ENCODE measurements around the gene PIGZ. TPM values are rescaled to one million over a fixed set of nuclear protein-coding genes. Genes with fewer than 3 reads are reported as not detected.

The PIGZ gene
- total RNA-seq, 1 donor from 2014 or later, result not detected

- H3K27ac Mint-ChIP-seq, result no peak overlapping the region
- Histone ChIP-seq H2AFZ (replicated peaks) (no peak overlapping the region), H3K4me3 (no peak overlapping the region), H3K9ac (no peak overlapping the region), H4K20me1 (ENCODE audit: low read depth) (no peaks in the 10 kb centered on the region), H3K4me1 (no peaks in the 10 kb centered on the region), H3K36me3 (no peaks in the 10 kb centered on the region), H3K4me2 (no peak overlapping the region), H3F3A (ENCODE audit: low read depth) (no peaks in the 10 kb centered on the region), H3K27ac (no peak overlapping the region), H3K9me3 (ENCODE audit: low read depth) (no peaks in the 10 kb centered on the region), H3K27me3 (peaks cover 83% of the 10 kb centered on the region), H3K79me2 (ENCODE audit: low read depth) (no peaks in the 10 kb centered on the region)
- H3K9me3 Mint-ChIP-seq, result peaks cover 4% of the 10 kb centered on the region
- no peak for DNase-seq (ENCODE audit: low spot score)
- no peak for TF ChIP-seq EZH2 (IDR thresholded peaks at IDR 0.05)
- no peak for TF ChIP-seq EZH2phosphoT487 (IDR thresholded peaks at IDR 0.05)
- TF ChIP-seq, protein P1, sequence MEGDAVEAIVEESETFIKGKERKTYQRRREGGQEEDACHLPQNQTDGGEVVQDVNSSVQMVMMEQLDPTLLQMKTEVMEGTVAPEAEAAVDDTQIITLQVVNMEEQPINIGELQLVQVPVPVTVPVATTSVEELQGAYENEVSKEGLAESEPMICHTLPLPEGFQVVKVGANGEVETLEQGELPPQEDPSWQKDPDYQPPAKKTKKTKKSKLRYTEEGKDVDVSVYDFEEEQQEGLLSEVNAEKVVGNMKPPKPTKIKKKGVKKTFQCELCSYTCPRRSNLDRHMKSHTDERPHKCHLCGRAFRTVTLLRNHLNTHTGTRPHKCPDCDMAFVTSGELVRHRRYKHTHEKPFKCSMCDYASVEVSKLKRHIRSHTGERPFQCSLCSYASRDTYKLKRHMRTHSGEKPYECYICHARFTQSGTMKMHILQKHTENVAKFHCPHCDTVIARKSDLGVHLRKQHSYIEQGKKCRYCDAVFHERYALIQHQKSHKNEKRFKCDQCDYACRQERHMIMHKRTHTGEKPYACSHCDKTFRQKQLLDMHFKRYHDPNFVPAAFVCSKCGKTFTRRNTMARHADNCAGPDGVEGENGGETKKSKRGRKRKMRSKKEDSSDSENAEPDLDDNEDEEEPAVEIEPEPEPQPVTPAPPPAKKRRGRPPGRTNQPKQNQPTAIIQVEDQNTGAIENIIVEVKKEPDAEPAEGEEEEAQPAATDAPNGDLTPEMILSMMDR (IDR thresholded peaks at IDR 0.05), result no peak
- peaks cover 3% of the 10 kb centered on the region for H3K36me3 Mint-ChIP-seq
- H3K27me3 Mint-ChIP-seq (ENCODE audit: insufficient read depth, low read depth), result peaks cover 33% of the 10 kb centered on the region
- H3K4me3 Mint-ChIP-seq, result no peak overlapping the region
- peaks cover 6% of the 10 kb centered on the region for H3K4me1 Mint-ChIP-seq
Measured at GRCh38 chr3:196962108-196962929, 6.3 kb downstream of the PIGZ start.

GRCh38 chr3:196954832-196955231 lies 13.8 kb downstream of the PIGZ start:
- no peak overlapping the region for H3K4me3 ChIP-seq
- H3K36me3 ChIP-seq, result no peaks in the 10 kb centered on the region
- no peak for TF ChIP-seq EZH2 (IDR thresholded peaks at IDR 0.05)
- TF ChIP-seq EZH2phosphoT487 (IDR thresholded peaks at IDR 0.05), result no peak
- TF ChIP-seq, protein P1 (IDR thresholded peaks at IDR 0.05), result no peak
- H3K9me3 Mint-ChIP-seq, result no peaks in the 10 kb centered on the region
- H3K4me3 Mint-ChIP-seq, result no peak overlapping the region
- no peaks in the 10 kb centered on the region for H3K4me1 ChIP-seq
- H3K4me2 ChIP-seq, result no peak overlapping the region
- no peaks in the 10 kb centered on the region for H3K79me2 ChIP-seq (ENCODE audit: low read depth)
- H2AFZ ChIP-seq (replicated peaks), result no peak overlapping the region
- no peak overlapping the region for H3K9ac ChIP-seq
- H3K27me3 ChIP-seq, result peaks cover 26% of the 10 kb centered on the region
- no peak overlapping the region for H3K27ac Mint-ChIP-seq
- no peaks in the 10 kb centered on the region for H3K9me3 ChIP-seq (ENCODE audit: low read depth)
- no peak for DNase-seq (ENCODE audit: low spot score)
- H3K36me3 Mint-ChIP-seq, result no peaks in the 10 kb centered on the region
- no peaks in the 10 kb centered on the region for H3K4me1 Mint-ChIP-seq
- no peaks in the 10 kb centered on the region for H4K20me1 ChIP-seq (ENCODE audit: low read depth)
- no peak overlapping the region for H3K27ac ChIP-seq
- H3F3A ChIP-seq (ENCODE audit: low read depth), result no peaks in the 10 kb centered on the region
- H3K27me3 Mint-ChIP-seq (ENCODE audit: insufficient read depth, low read depth), result peaks cover 2% of the 10 kb centered on the region

GRCh38 chr3:196951371-196951770 lies 17.3 kb downstream of the PIGZ start:
- TF ChIP-seq EZH2 (IDR thresholded peaks at IDR 0.05), result no peak
- Mint-ChIP-seq H3K36me3 (no peaks in the 10 kb centered on the region), H3K27ac (no peak overlapping the region), H3K4me3 (no peak overlapping the region), H3K9me3 (no peaks in the 10 kb centered on the region), H3K27me3 (ENCODE audit: insufficient read depth, low read depth) (peaks cover 12% of the 10 kb centered on the region), H3K4me1 (peaks cover 6% of the 10 kb centered on the region)
- Histone ChIP-seq H3F3A (ENCODE audit: low read depth) (no peaks in the 10 kb centered on the region), H4K20me1 (ENCODE audit: low read depth) (no peaks in the 10 kb centered on the region), H3K9me3 (ENCODE audit: low read depth) (no peaks in the 10 kb centered on the region), H3K9ac (no peak overlapping the region), H2AFZ (replicated peaks) (no peak overlapping the region), H3K4me3 (no peak overlapping the region), H3K36me3 (no peaks in the 10 kb centered on the region), H3K79me2 (ENCODE audit: low read depth) (no peaks in the 10 kb centered on the region), H3K4me1 (no peaks in the 10 kb centered on the region), H3K27me3 (peaks cover 18% of the 10 kb centered on the region), H3K4me2 (no peak overlapping the region), H3K27ac (no peak overlapping the region)
- DNase-seq (ENCODE audit: low spot score), result no peak

GRCh38 chr3:196949750-196950149 lies 18.9 kb downstream of the PIGZ start:
- H3K36me3 Mint-ChIP-seq, result peaks cover 1% of the 10 kb centered on the region
- no peak overlapping the region for H3K27ac Mint-ChIP-seq
- H3K9me3 Mint-ChIP-seq, result no peaks in the 10 kb centered on the region
- Histone ChIP-seq H3K27me3 (peaks cover 18% of the 10 kb centered on the region), H3K4me3 (no peak overlapping the region), H3K79me2 (ENCODE audit: low read depth) (no peaks in the 10 kb centered on the region), H3K36me3 (no peaks in the 10 kb centered on the region), H3K4me2 (no peak overlapping the region), H3K9ac (no peak overlapping the region), H3K4me1 (no peaks in the 10 kb centered on the region), H3K27ac (no peak overlapping the region), H3K9me3 (ENCODE audit: low read depth) (no peaks in the 10 kb centered on the region), H2AFZ (replicated peaks) (no peak overlapping the region), H3F3A (ENCODE audit: low read depth) (no peaks in the 10 kb centered on the region), H4K20me1 (ENCODE audit: low read depth) (no peaks in the 10 kb centered on the region)
- H3K27me3 Mint-ChIP-seq (ENCODE audit: insufficient read depth, low read depth), result peaks cover 10% of the 10 kb centered on the region
- TF ChIP-seq EZH2phosphoT487 (IDR thresholded peaks at IDR 0.05), result no peak
- TF ChIP-seq EZH2 (IDR thresholded peaks at IDR 0.05), result no peak
- TF ChIP-seq, protein P1 (IDR thresholded peaks at IDR 0.05), result no peak
- no peak overlapping the region for H3K4me3 Mint-ChIP-seq
- no peak for DNase-seq (ENCODE audit: low spot score)
- H3K4me1 Mint-ChIP-seq, result peaks cover 8% of the 10 kb centered on the region
